ENCODE measurements around the gene ITSN1. TPM values are rescaled to one million over a fixed set of nuclear protein-coding genes. Genes with fewer than 3 reads are reported as not detected.

ITSN1 gene
- total RNA-seq, 1 experiment from 2014 or later = 18.3 TPM

DNA sequence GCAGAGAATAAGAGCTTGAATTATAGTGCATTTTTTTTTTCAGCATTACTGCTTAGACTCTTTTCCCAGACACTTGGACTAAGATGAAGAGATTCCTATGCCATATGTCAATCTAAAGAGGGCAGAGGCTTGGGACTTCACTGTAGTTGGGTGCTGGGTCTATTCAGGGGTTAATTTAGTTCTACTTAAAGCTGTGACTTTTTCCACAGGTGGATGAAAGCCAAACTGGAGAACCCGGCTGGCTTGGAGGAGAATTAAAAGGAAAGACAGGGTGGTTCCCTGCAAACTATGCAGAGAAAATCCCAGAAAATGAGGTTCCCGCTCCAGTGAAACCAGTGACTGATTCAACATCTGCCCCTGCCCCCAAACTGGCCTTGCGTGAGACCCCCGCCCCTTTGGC, 168.5 kb downstream of the ITSN1 start:
- DNase-seq (ENCODE audit: low read depth) = no peak

DNA sequence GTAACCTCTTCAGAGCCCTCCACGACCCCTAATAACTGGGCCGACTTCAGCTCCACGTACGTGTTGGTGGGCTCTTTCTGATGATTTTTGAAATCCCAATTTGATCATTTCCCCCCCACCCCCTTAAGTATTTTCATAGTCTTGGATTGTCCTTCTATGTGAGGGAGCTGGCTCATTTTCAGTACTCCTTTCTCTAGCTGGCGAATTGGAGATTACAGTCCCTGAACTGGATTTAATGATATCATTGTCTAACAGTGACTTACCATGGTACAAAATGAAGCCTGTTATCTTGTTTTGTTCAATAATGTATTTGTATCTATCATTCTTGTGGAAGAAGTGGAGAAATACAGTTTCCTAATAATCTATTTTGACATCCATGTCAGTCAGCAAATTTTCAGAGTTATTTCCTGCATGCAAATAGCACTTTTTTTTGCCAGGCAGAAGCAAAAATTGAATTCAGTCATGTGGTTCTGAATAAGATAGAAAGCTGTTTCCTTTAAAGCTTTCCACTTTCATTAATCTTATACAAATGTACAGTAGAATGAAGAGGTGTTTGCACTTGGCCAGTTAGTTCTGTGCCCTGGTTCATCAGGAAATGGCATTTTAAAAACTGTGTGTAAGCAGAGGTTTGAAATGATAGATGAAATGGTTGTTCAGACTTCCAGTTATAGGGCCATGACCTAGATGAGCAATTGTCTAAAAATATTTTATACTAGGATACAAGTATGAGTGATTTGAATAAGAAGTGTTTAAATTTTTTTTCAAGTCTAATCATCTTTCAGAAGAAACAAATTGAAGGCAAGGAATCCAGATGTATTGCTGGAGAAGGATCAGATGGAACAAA, 169.1 kb downstream of the ITSN1 start:
- DNase-seq (ENCODE audit: low read depth) = no peak

DNA sequence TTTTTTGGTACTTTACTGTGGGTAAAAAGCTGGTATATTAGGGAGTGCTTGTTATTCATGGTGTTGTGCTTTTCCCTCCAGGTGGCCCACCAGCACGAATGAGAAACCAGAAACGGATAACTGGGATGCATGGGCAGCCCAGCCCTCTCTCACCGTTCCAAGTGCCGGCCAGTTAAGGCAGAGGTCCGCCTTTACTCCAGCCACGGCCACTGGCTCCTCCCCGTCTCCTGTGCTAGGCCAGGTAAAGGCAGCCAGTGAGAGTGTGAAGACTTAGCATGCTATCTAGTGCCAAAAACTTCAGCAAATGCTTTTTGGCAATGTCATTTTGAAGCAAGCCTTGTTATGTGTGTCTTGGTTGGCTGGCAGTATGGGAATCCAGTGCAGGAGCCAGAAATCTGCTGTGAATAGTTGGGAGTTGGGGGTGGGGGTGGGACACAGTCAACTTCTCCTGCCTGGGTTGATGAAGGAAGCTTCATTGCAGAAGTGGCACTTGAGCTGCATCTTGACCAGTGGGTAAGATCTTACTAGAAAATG, 171.6 kb downstream of the ITSN1 start:
- no peak for DNase-seq (ENCODE audit: low read depth)

DNA sequence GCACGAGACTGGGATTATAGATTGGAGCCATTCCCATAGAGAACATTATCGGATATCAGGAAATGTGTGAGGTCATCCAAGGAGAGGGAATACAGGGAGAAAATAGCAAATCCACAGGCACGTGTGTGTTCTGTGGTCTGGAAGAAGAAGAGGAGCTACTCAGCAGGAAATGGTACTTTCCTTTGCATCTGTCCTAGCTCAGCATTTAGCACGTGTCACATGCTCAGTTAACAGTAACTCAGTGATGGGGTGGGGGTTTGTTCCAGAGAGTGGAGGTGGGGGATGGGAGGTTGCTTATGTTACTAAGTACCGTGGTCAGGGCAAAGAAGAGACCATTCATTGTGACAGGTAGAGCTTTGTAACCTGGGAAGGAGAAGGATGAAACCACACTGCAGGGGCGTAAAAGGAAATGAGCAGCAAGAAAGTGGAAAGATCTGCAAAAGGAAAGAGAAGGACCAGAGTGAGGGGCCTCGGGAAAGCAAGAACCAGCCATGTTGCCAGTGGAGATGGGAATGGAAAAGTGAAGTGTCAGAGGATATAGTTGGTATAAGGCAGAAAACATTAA, 172.9 kb downstream of the ITSN1 start:
- DNase-seq (ENCODE audit: low read depth) = no peak

DNA sequence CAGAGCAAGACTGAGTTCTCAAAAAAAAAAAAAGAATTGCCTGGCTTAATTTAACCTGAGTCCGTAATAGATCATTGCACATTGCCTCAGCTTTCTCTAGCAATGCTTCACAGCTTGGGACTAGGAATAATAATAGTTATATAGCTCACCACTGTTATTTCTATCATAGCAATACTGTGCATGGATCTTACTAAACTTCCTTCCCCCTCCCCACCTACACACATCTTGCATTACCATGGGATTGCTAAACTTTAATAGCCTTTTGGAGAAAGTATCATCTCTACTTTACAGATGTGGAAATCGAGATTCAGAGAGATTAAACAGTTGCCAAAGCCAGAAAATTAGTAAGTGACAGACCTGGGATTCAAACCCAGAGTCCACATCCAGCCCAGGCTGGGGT, 173.9 kb downstream of the ITSN1 start:
- DNase-seq (ENCODE audit: low read depth) = no peak

DNA sequence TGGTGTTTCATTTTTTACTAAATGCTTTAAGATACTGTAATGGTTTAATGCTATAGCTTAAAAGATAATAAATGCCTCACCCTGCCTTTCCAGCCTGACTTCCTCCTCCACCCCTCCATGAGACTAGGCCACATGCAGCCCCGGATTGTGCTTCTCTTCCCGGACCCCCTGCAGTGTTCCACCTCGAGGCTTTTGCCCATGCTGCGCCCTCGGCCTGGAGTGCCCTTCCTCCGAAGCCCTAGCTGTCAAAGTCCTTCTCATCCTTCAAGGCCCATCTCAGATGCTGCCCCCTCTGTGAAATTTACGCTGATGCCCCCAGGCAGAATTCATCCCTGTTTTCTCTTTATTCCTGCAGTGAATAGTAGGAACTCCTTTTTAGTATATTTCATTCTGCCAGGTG, 174.8 kb downstream of the ITSN1 start:
- no peak for DNase-seq (ENCODE audit: low read depth)

DNA sequence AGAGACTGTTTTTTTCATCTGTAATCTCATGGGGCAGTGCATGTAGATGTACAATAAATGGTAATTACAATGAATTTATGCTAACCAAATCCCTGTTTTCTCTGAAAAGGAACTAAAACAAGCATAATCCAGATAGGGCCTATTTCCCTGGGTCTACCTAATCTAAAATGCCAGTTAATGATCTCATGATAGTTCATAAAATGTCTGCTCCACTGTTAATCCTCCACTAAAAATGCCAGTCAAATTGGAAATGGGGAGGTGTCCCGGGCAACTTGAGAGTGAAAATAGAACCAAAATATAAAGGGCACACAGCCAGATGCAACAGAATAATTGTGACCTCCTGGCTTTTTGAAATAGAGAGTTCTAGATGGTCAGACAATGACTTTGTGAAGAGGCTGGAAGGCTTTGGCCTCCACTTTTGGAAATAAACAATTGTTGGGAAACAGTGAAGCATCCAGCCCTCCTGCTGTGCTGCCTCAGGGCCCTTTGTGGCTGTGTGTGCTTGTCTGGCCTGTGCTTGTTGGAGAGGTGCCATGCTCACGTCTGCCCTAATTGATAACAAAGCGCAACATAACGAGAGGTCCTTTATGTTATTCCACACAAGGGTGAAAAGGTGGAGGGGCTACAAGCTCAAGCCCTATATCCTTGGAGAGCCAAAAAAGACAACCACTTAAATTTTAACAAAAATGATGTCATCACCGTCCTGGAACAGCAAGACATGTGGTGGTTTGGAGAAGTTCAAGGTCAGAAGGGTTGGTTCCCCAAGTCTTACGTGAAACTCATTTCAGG, 175.6 kb downstream of the ITSN1 start:
- peak; percentile 21 for DNase-seq (ENCODE audit: low read depth)

DNA sequence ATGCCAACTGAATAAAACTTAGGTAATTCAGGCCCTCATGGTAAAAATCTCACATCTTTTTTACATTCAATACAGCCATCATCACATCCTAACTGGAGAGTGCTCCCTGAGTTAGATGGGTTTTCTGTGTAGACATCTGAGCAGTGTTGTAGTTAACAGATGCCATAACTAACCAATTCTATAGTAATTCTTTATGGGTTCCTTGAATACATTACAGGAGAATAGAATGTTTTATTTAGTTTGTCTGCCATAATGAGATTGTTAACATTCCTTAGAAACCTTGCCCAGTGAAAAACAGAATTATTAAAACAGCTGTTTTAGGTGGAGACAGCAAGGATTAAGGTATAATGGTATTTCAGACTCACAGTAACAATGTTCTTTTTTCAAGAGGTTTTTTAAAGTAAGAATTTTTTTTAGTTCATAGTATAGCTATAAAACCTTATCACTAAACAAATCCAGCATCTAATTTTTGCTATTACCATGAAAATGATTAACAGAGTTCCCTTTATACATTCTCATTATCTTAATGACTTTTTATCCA, 178.0 kb downstream of the ITSN1 start:
- DNase-seq (ENCODE audit: low read depth) = no peak

DNA sequence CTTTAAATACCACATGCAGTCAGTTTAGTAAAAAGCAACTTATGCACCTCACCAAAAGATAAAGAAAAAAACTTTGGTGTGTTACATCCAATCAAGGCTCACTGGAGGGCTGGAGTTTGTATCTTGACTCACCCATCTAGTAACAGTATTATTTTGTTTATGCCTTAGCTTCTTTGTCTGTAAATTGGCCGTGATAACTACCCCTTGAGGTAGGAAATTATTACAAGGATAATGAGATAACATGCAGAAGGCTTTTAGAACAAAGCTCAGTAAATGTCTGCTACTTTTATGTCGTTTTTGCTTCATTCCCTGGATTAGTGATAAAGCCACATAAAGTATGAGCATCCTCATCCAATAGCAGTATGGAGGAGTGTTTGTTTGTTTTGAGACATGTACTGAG, 178.5 kb downstream of the ITSN1 start:
- no peak for DNase-seq (ENCODE audit: low read depth)

DNA sequence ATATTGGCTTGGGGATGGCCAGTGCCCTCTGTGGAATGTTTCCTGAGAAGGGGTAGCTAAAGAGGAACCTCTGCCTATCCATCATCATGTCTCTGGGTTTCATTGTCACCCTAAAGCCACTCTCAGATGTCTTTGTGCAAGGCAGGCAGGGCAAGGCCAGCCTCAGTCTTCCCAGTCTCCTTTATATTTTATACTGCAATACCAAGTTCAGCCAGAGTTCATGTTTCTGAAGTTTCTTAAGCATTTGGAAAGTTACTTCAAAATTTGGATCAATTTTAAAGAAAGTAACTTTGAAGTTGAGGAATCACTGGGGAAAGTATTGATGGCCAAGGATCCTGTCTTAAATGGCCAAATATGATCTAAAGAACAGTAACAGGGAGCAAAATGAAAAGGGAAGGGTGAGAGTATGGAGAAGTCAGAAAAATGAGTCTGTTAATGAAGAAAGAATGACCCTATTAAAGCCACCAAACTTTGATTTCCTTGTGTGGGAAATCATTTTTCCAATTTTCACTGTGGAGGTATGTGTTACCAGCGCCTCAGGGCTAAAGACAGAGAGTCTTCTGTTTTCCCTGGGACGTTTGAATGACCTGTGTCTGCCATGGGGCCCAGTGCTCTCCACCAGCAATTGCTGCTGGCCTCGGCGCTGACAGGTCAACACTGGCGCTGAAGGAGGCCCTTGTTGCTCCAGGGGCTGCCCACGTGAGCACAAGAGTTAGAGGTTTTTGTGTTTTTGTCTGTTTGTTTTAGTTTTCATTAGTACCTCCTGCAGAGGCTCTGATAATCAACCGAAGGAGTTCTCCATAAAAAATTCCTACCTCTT, 179.4 kb downstream of the ITSN1 start:
- DNase-seq (ENCODE audit: low read depth) = no peak

DNA sequence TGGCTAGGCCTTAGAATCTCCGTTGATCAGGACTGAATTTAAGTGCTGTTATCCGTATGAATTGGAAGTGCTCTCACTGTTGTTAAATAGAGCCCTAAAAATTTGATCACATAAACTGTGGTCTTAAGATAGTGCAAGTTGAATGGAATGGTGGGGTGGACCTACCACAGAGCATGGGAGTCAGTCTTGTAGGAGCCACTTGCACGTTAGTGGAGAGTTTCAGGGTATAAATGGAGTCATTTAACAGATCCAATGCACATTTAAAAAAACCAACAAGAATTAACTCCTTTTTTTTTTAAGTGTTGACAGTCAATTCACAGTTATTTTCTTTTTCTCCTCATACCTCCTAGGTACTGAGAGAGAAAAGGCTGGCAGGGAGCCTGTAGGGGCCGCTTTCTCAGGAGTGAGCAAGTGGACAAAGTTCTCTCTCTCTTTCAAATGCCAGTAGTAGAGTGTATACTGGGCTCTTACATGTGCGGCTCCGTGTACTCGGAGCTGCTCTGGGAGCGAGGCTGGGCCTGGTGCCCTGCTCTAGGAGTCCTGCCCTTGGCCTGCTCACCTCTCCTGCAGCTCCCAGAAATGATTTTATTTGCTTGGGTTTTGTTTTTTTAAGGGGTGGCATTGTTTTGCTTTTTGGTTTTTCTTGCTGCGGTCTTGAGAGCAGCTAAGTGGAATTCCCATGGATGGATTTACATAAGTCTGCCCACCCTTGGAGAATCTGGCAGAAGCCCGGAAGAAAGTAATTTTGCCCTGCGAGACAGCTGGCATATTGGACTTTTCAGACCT, 182.0 kb downstream of the ITSN1 start:
- no peak for DNase-seq (ENCODE audit: low read depth)

DNA sequence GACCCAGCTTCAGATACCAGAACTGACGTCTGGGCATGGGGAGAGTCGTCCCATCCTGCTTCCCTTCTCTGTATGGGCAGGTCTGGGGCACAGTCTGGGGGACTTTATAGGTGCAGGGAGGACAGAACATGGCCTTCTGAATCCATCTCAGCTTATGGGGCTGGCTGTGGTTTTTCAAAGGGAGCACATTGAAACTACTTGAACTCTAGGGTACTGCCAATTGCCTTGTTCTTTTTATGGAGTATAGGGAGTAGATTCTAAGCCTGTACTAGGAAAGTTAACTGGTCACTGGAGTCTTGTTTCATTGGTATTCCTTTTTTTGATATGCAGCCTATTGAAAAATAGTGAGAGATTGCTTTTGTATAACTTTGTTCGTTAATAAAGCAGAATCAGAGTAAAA, 183.1 kb downstream of the ITSN1 start:
- no peak for DNase-seq (ENCODE audit: low read depth)

DNA sequence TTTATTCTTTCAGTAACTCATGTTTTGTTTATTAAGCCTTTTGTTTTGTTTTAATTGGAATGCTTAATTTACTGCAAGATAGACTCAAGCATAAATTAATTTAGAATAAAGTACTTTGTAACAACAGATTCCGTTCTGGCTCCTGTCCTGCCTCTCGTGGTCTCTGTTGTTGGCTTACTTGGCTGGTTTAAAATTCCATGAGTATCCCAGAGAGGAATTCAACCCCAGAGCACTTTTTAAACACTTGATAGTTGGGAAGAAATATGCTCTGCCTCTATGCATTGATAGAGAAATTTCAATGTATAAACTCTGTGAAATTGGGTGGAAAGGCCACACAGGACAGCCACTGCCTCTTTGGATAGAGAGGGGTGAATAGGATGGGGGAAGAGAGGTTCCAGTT, 183.6 kb downstream of the ITSN1 start:
- DNase-seq (ENCODE audit: low read depth) = no peak

DNA sequence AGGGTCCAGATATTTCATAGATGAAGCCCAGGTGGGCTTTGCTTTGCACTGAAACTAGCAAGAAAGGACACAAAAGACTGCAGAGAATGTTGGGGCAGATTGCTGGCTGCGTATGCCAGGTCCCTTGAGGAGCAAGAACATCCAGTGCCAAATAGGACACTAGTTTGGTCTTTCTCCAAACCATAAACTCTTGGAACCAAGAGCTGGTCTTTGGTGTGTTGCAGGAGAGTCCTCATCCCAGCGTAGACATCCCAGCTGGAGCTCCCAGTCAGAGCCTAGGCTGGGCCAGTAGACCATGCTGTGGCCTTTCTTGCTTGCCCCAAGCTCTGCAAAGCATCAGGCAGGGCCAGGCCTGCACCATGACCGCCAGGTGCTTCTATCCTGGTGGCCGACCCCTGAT, 185.8 kb downstream of the ITSN1 start:
- DNase-seq (ENCODE audit: low read depth) = no peak

DNA sequence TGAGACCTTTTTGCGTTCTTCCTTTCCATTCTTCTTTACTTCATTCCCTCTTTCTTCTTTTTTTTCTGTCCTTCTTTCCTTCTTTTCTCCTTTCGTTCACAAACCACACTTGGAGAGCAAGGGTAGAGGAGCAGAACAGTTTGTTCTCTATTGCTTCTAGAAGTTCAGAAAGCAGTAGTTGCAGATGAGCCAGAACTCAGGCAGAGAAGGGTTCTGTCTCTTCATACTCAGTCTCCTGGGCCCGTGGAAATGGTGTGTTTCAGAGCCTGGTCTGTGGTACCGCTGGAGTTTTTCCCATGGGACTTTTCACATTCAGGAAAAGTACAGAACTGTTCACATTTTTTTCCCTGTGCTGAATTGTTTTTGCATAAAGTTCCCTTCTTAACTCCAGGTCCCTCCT, 186.3 kb downstream of the ITSN1 start:
- no peak for DNase-seq (ENCODE audit: low read depth)

DNA sequence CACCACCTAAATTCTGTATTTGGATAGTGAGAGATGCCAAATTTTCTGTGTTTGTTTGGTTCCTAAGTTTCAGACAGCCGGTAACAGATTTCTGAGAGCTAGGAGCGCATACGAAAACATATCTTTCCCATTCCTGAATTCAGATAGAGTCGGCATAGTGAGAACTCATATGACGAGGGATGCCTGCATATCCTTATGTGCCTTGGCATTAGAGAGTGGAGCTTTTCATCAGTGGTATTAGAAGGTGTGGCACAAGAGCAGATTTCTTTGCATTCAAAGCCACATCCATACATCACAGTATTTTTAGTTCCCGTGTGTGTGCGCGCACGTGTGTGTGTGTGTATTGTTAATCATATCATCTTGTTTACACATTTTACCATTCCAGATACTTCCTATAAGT, 187.5 kb downstream of the ITSN1 start:
- no peak for DNase-seq (ENCODE audit: low read depth)

DNA sequence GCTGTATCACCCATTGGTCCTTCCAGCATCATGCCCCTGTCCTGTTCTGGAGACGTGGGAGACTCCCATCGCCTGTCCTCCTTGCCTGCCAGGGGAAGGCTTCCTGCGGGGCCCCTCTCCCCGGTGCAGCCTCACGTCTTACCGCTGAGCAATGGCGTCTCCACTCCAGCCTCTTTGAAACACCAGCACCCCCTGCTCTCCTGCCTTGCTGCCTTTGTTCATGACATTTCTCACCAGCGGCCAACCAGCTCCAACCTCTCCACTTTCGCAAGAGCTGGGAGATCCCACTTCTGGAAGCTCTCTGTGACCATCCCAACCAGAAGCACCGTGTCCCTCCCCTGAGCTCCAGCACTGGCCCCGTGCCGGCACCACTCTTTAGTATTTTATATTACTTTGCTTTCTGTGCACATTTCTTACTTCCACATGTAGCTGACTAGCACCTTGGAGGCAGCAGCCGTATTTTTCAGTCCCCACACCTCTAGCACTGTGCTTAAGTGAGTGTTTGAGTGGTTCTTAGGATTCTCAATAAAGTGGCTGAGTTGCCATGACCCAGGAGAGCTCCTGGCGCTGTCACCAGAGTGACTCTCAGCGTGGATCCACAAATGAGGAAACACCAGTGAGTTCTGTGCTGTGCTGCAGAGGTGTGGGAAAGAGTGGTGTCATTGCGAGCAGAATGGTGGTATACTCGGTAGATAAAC, 189.8 kb downstream of the ITSN1 start:
- no peak for DNase-seq (ENCODE audit: low read depth)

DNA sequence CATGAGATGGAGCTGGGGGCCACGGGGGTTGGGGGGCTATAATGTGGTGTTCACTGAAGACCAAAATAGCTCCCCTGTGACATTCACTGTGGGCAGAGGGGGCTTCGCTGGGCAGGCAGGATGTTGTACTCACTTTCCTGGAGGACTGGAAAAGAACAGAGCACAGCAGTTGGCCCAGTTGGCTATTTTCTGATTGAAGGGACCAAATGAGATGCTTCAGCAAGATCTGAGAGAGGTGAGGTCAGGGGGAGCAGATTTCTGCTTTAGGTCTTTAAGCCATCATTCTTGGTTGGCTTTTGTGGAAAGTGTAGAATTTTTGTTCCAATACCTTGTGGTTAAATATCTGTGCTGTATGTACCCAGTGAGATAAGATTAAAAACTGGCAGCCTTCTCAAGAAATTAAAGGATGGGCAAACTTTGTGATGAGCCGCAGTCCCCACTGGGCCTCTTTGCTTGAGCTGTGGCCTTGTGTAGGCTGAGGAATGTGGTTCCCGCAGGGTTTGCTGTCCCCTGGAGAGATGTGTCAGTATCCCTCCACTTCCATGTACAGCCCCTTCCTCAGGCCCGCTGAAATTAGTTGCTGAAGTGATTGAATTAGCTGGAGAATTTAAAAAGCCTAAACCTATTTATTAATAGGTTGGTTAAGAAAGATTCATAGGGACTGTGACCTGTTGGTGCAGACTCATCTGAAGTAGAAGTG, 192.7 kb downstream of the ITSN1 start:
- no peak for DNase-seq (ENCODE audit: low read depth)

DNA sequence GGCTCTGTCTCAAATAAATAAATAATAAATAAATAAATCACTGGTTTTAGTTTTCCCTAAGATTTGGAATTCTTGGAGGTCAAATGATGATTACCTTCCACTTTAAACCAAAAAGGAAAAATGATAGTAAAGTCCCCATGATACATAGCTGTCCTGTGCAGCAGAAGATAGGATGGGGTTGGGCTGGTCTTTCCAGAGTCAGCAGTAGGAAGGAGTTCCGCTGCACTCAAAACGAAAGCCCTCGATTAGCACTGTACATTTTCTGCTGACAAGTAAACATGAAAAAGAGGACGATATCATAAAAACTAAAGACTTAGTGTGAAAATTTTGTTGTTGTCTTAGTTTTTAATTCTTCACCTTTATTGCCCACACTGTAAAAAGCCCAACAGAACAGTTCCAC, 193.6 kb downstream of the ITSN1 start:
- no peak for DNase-seq (ENCODE audit: low read depth)
